HepG2 (cell line): Measurements from ENCODE around the gene CNOT1. TPM values are rescaled to one million over a fixed set of nuclear protein-coding genes. Genes with fewer than 3 reads are reported as not detected.

ENCODE experiments used
- AHDC1 ChIP-seq: sonication (generic); formaldehyde crosslinking; IDR thresholded peaks from 2 replicates; pipeline ENCODE4 v1.5.1; 2020; ENCODE audit warnings: mild to moderate bottlenecking, missing genetic modification reagents, borderline replicate concordance
- HDAC6 ChIP-seq: fragments of 200-600 bp; sonication (generic); IDR thresholded peaks from 2 replicates; pipeline ENCODE4 v1.7.0; 2017; ENCODE audit warnings: mild to moderate bottlenecking, antibody characterized with exemption, low read length, low read depth
- HNF1A ChIP-seq, 2 experiments: sonication (generic) in 1 of 2; formaldehyde crosslinking in 1 of 2; IDR thresholded peaks; 2 replicates each; pipeline versions ENCODE4 v1.4.0 to v1.6.1; 2016 to 2020; ENCODE audit warnings: borderline replicate concordance in 1 of 2, low read depth in 1 of 2, mild to moderate bottlenecking in 1 of 2, missing genetic modification reagents in 1 of 2
- KLF12 ChIP-seq: sonication (generic); formaldehyde crosslinking; IDR thresholded peaks from 2 replicates; pipeline ENCODE4 v1.4.0; 2020; ENCODE audit warnings: missing genetic modification reagents, borderline replicate concordance
- MEIS1 ChIP-seq: sonication (generic); formaldehyde crosslinking; IDR thresholded peaks from 2 replicates; pipeline ENCODE4 v1.9.0; 2021; ENCODE audit warnings: mild to moderate bottlenecking, missing genetic modification reagents, moderate library complexity, borderline replicate concordance
- PAF1 ChIP-seq: IDR thresholded peaks from 2 replicates; pipeline ENCODE4 v1.6.1; 2016; ENCODE audit warnings: missing genetic modification reagents, missing compliant biosample characterization
- SKIL ChIP-seq: sonication (generic); formaldehyde crosslinking; IDR thresholded peaks from 2 replicates; pipeline ENCODE4 v1.8.0; 2022; ENCODE audit warnings: missing genetic modification reagents, mild to moderate bottlenecking, moderate library complexity, borderline replicate concordance
- SMC3 ChIP-seq: IDR thresholded peaks from 2 replicates; pipeline ENCODE4 v1.6.1; 2011; ENCODE audit warnings: low read length, improper control_type of control experiment
- ZKSCAN5 ChIP-seq: sonication (generic); formaldehyde crosslinking; IDR thresholded peaks from 2 replicates; pipeline ENCODE4 v1.5.1; 2020; ENCODE audit warnings: mild to moderate bottlenecking, missing genetic modification reagents
- ZNF18 ChIP-seq: sonication (generic); formaldehyde crosslinking; IDR thresholded peaks from 2 replicates; pipeline ENCODE4 v1.8.0; 2022; ENCODE audit warnings: mild to moderate bottlenecking, missing genetic modification reagents; ENCODE audit not compliant: insufficient replicate concordance
- ZNF24 ChIP-seq: fragments of 450-650 bp; IDR thresholded peaks from 2 replicates; pipeline ENCODE4 v1.6.1; 2017; ENCODE audit warnings: antibody characterized with exemption, mild to moderate bottlenecking
- ZNF713 ChIP-seq: sonication (generic); formaldehyde crosslinking; IDR thresholded peaks from 2 replicates; pipeline ENCODE4 v1.4.0; 2020; ENCODE audit warnings: mild to moderate bottlenecking, missing genetic modification reagents
- ZSCAN12 ChIP-seq: sonication (generic); formaldehyde crosslinking; IDR thresholded peaks from 2 replicates; pipeline ENCODE4 v1.9.0; 2021; ENCODE audit warnings: mild to moderate bottlenecking, missing genetic modification reagents
- polyA plus RNA-seq, 8 experiments: library from polyadenylated mRNA; depleted of rRNA in 3 of 8; stranded (reverse) in 7 of 8; unstranded in 1 of 8; fragments of >200 nt; fragmentation: Illumina TruSeq in 4 of 8; extraction: Trizol in 4 of 8; gene quantifications; 2 replicates each; pipeline versions ENCODE4 v1.2.1 to v1.2.3, GENCODE V29; 2011 to 2016; ENCODE audit warnings: low read depth in 4 of 8, missing spikeins in 1 of 8, mixed read lengths in 1 of 8; ENCODE audit not compliant: insufficient read depth in 1 of 8
- total RNA-seq, 5 experiments: library from RNA; depleted of rRNA; stranded (reverse); fragments of >200 nt; fragmentation: Illumina TruSeq; extraction: Trizol; gene quantifications; 2 replicates each; pipeline ENCODE4 v1.2.3, GENCODE V29; 2016; ENCODE audit warnings: low read depth in 1 of 5

CNOT1 gene
- total and polyA plus RNA-seq, 2 of the 13 experiments (the other 11 are each of a cell fraction or from before 2014, with no cell fraction given): 188 to 232 TPM

- peak; percentile 36; the same call in 1 of the 2 replicates for TF ChIP-seq HNF1A (IDR thresholded peaks at IDR 0.05; ENCODE audit: low read depth)
- no peak; the same call in 1 of the 2 replicates for TF ChIP-seq HNF1A (CRISPR knock-in tag; IDR thresholded peaks at IDR 0.05; ENCODE audit: borderline replicate concordance)
- TF ChIP-seq HDAC6: no peak
- TF ChIP-seq MEIS1 (CRISPR knock-in tag): no peak
- TF ChIP-seq AHDC1: peak; percentile 55; the same call in 1 of the 2 replicates
- TF ChIP-seq ZSCAN12 (CRISPR knock-in tag): 0 out of 2 replicates have a peak, but pooled peaks have one; percentile 16
- TF ChIP-seq KLF12 (CRISPR knock-in tag): peak; percentile 58; the same call in 1 of the 2 replicates
- TF ChIP-seq SMC3: no peak
- TF ChIP-seq PAF1 (CRISPR knock-in tag): no peak
- no peak for TF ChIP-seq SKIL (CRISPR knock-in tag)
- no peak for TF ChIP-seq ZNF24
- peak; percentile 77 for TF ChIP-seq ZNF18
- TF ChIP-seq ZKSCAN5 (CRISPR knock-in tag): no peak
- TF ChIP-seq ZNF713 (CRISPR knock-in tag): no peak
Measured at GRCh38 chr16:58629733-58630640, at the start of gene CNOT1 (continued).
